ENCODE results near the gene TSPAN11. TPM values are rescaled to one million over a fixed set of nuclear protein-coding genes. Genes with fewer than 3 reads are reported as not detected.

Gene TSPAN11
- total and polyA plus RNA-seq, 10 donors: 0.26 to 4.1 (median 1.4) TPM

- Histone ChIP-seq H3K27ac (no peak overlapping the region), H3K36me3 (peaks cover 0 to 10% (median 0%) of the 10 kb centered on the region in 6 donors), H3K4me1 (peaks cover 0 to 21% (median 3%) of the 10 kb centered on the region in 6 donors), H3K4me3 (no peak overlapping the region), H3K27me3 (replicated peaks in 1 of 7) (no peaks in the 10 kb centered on the region), H3K9me3 (no peaks in the 10 kb centered on the region)
- no peak for TF ChIP-seq CTCF (IDR thresholded peaks at IDR 0.05 in 8 of 11, conservative IDR thresholded peaks at IDR 0.05 in 3 of 11)
- TF ChIP-seq POLR2AphosphoS5 (IDR thresholded peaks at IDR 0.05): no peak
- intact Hi-C loops (cut with DNase I; ENCODE audit: low total_unique reads): no loop called here
- DNase-seq: no peak
- WGBS, 5 donors: 84 to 92% (median 90%) methylated on average over 10 to 13 of the region's 13 CpGs
Observed at GRCh38 chr12:30994274-30994673, 67.7 kb downstream of the TSPAN11 start.

DNA sequence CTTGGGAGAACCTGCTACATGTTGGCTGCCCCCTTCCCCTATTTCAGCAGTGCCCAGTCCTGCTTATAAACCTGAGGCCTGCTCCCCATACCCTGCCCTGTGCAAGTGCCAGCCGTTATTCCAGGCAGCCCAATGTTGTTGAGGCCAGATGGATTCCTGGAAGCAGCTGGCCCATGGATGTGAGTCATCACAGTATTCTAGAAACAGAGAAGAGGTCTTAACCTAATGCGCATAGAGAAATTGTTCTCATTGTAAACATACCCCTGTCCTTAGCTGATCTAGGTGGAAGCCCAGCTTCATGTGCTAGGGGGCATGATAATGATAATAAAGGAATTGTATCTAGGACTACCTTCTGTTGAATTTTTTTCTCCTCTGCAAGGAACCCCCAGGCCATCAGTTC, 69.7 kb downstream of the TSPAN11 start:
- WGBS, 5 donors: 74 to 96% (median 86%) methylated on average over 2 of the region's 2 CpGs
- DNase-seq: no peak
- TF ChIP-seq POLR2AphosphoS5 (IDR thresholded peaks at IDR 0.05) (no peak), POLR2A (IDR thresholded peaks at IDR 0.05) (no peak)
- Histone ChIP-seq H3K27me3 (replicated peaks in 1 of 7) (no peaks in the 10 kb centered on the region), H3K27ac (no peak overlapping the region), H3K36me3 (peaks cover 0 to 10% (median 0%) of the 10 kb centered on the region in 6 donors), H3K4me1 (peaks cover 0 to 12% (median 0%) of the 10 kb centered on the region in 6 donors), H3K9me3 (no peaks in the 10 kb centered on the region), H3K4me3 (no peak overlapping the region)
- intact Hi-C loops (cut with DNase I; ENCODE audit: low total_unique reads): no loop called here

DNA sequence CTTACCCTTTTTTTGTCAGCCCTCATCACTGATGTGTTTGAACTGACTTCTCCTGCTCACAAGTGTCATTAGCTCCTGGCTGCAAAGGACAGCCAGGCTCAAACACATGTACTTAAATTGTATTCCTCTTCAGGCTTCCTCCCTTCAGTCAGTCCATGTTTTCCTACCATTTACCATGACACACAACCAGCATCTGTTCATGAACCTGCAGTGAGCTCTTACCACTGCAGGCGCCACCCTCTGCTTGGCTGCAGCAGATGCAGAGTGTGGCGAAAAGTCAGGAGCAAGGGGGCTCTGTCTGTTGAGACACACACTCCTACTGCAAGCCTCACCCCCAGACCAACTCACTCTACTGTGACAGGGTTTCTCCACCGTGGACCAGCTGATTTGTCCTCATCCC, 70.2 kb downstream of the TSPAN11 start:
- DNase-seq: no peak
- Histone ChIP-seq H3K27me3 (replicated peaks in 1 of 7) (no peaks in the 10 kb centered on the region), H3K9me3 (no peaks in the 10 kb centered on the region), H3K36me3 (peaks cover 0 to 10% (median 0%) of the 10 kb centered on the region in 6 donors), H3K27ac (no peak overlapping the region), H3K4me3 (no peak overlapping the region), H3K4me1 (peaks cover 0 to 12% (median 0%) of the 10 kb centered on the region in 6 donors)
- TF ChIP-seq POLR2A (IDR thresholded peaks at IDR 0.05) (no peak), CTCF (IDR thresholded peaks at IDR 0.05 in 8 of 11, conservative IDR thresholded peaks at IDR 0.05 in 3 of 11) (no peak), POLR2AphosphoS5 (IDR thresholded peaks at IDR 0.05) (no peak)
- intact Hi-C loops (cut with DNase I; ENCODE audit: low total_unique reads): no loop called here
- WGBS, 5 donors: 84 to 95% (median 92%) methylated on average over 3 of the region's 3 CpGs

DNA sequence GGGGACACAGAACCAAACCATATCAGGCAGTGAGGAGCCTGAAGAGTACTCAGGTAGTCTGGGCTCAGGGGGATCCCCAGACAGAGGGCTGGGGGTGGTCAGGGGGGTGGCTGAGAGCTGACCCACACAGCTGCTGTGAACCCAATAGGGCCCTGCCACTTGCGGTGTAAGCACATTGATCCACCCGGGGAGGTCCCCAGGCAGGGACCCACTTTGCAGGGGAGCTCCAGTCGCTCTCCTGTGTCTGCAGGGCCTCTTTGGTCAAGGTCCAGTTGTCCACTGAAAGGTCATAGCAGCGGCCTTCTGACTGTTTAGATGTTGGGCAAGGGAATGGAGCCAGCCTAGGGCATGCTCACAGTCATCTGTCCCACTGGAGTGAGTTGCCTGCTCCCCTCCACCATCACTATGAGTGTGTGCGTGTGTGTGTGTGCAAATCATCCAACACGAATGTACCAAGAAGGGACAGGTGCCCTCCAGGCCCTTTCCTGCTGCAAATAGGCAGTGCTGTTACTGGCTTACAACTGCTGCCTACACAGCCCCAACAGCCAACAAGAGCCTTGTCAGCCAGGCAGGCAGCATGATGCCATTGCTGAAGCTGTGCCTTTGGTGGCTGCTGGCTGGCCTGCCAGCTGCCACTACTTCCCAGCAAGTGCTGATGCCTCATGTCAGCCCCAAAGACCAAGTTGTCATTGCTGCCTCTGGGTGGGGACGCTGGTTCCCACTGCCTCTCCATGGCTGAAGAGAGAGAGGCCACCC, 71.3 kb downstream of the TSPAN11 start:
- no peaks in the 10 kb centered on the region for H3K27me3 ChIP-seq (replicated peaks in 1 of 7)
- H3K4me3 ChIP-seq: no peak overlapping the region
- TF ChIP-seq POLR2A (IDR thresholded peaks at IDR 0.05): no peak
- no peak for TF ChIP-seq CTCF (IDR thresholded peaks at IDR 0.05 in 8 of 11, conservative IDR thresholded peaks at IDR 0.05 in 3 of 11)
- no peak for TF ChIP-seq POLR2AphosphoS5 (IDR thresholded peaks at IDR 0.05)
- no peaks in the 10 kb centered on the region for H3K9me3 ChIP-seq
- 77 to 93% (median 89%) methylated on average over 3 to 7 of the region's 7 CpGs for WGBS, 5 donors
- H3K36me3 ChIP-seq: peaks cover 0 to 10% (median 0%) of the 10 kb centered on the region in 6 donors
- intact Hi-C loops (cut with DNase I; ENCODE audit: low total_unique reads): no loop called here
- H3K4me1 ChIP-seq: peaks cover 0 to 7% (median 0%) of the 10 kb centered on the region in 6 donors
- no peak for DNase-seq
- no peak overlapping the region for H3K27ac ChIP-seq

Measured in spleen (tissue), 11 donors.